NCI-H2171 (cell line): ENCODE results near the gene PIK3AP1.
"Not testable (repeated sequence)": the region's sequence is repeated elsewhere in the genome, so short reads cannot be mapped to it uniquely, and the experiment has no call there.

Experiments used
- DNase-seq: peaks from one replicate; lab custom pipeline; 2025; lab: John Stamatoyannopoulos, UW

Gene PIK3AP1

GRCh38 chr10:96696845-96697425 lies 23.4 kb downstream of the PIK3AP1 start:
- no peak for DNase-seq

DNA sequence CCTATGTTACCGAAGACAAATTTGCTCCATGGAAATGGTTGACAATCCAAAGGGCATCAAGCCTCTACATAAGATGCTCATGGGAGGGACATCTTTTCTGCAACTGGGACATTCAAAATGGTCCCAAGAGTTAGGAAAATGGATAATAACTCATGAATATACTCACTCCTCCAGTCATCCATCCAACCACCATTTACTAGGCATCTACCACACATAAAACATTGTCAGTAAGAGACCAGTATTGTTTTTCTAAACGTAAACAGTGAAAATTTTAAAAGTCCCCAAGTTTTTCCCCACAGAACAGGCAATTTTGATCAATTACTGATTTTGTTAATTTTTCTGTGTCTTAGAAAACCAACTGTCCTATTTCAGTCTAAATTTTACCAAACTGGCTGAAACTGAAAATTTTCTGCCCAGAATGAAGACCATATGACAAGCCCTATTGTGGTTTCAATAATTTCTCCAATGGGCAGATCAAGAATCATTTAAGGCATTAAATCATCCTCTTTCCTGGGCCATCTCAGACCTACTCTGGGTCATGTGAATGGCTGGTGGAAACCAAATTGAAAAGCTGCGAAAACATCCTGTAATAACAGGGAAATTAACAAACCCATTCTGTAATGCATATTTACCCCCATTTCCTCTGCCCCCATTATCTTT lies 24.2 kb downstream of the PIK3AP1 start:
- no peak for DNase-seq

DNA sequence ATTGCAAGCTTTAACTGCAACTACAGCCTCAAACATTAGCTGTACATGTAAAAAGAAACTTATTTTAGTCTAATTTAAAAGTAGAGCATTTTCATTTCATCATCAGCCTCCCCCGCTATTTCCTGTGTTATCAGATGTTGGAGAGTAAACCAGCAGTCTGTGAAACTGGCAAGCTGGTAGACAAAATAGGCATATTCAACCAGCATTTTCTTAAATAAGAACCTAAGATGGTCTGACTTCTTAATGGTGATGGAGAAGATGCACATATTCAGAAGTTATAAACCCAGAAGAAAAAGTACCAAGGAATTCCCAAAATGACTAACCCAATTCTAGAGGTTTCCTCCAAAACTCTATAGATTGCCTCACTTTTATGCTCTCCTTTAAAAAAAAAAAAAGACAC lies 24.9 kb downstream of the PIK3AP1 start:
- no peak for DNase-seq

- no peak for DNase-seq
Observed at GRCh38 chr10:96693431-96693830, 26.9 kb downstream of the PIK3AP1 start.

DNA sequence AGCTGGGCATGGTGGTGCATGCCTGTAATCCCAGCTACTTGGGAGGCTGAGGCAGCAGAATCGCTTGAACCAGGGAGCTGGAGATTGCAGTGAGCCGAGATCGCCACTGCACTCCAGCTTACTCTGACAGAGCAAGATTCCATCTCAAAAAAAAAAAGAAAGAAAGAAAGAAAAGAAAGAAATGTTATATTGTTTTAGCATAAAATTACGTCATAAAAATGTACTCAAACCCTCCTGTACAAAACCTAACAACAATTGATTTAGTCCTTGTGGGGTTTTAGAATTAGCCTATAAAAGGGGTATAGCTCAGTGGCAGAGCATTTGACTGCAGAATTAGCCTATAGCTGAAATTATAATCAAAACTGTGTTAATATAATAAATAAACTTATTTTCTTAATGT lies 27.9 kb downstream of the PIK3AP1 start:
- no peak for DNase-seq

DNA sequence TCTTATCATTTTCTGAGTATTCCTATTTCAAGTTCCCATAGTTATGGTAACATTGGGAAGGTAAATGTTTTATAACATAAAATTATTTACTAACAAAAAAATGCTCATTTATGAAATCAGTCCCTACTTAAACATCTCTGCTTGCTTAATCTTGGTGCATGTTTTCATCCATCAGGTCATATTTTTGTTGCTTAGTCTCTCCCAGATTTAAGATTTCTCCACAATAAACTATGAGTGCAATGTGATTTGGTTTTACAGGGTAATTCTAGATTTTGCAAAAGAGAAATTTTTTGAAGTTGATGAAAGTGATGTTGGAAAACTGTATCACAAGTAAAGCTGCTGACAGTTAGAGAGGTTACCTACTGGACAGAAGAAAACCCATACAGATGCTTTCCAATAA lies 28.6 kb downstream of the PIK3AP1 start:
- no peak for DNase-seq

DNA sequence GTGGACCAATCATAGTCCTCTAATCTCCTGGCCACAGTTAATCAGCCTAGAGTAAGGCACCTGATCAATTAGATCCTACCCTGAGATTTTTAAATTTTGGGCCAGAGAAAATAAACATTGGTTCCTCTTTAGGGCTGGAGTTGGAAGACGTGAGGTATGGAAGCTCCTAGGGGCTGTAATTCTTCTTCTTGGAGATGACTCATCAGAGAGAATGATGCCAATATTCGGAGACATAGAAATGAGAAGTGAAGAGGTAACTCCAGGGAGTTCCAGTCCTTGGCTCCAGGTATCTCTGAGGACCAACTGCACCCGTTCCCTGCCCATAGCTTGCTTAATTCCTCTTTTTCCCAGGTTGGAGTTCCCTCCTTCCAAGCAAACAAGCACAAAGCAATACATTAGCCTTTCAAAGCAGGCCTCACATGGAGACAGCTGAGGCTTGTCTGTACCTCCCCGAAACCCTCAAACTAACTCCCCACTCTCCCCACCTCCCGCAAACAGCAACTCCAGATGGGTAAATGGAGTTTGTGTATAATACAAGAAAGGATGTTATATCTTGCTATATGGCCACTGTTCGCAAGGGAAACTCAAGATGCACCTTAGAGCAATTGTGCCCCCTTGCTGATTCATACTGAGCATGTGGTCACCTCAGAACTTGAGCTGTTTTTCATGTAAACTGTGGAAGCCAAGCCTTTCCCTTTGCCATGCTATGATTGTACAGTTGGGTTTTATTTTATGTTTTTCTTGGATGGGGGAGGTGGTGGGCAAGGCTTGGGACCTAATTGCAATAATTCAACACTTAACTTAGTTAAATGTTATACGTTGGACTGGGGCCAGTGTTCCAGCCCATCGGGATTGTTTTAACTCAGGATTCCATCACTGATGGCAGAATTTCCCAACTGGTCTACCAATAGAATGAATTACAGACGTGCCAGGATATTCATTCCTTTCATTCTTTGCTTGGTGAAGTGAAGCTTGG lies 29.3 kb downstream of the PIK3AP1 start:
- DNase-seq, result no peak

GRCh38 chr10:96688789-96689188 lies 31.5 kb downstream of the PIK3AP1 start:
- no peak for DNase-seq

DNA sequence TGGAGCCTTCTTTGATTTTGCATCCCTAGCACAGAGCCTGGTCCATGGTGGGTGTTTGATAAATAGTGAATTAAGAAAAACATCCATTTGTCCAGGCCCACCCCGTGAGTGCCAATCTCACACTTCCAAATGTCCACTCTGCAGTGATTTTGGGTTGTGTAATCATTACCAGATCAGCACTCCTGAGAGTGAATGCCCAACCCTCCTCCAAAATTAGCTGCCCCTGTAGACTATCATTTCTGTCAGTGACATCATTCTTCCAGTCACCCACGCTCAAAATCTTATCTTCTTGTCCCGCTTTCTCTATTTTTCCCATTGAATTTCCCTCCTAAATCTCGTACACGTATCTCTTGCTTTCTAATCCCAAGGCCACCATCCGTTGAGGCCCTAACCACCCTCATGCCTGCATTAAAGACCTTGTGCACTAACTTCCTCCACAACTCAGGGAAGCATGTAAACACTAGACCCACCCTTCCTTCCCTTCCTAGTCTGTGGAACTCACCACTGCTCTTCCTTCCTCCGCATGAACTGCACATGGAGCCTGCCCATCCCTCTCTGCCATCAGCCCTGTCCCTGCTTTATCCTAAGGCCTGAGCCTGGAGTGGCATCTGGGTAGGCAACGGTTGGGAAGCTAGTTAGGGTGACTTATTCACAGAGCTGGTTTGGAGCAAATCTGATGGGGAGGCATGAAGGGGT lies 32.8 kb downstream of the PIK3AP1 start:
- no peak for DNase-seq

- DNase-seq, result no peak
Observed at GRCh38 chr10:96686514-96686913, 33.8 kb downstream of the PIK3AP1 start.

GRCh38 chr10:96685306-96685705 lies 35.0 kb downstream of the PIK3AP1 start:
- no peak for DNase-seq

DNA sequence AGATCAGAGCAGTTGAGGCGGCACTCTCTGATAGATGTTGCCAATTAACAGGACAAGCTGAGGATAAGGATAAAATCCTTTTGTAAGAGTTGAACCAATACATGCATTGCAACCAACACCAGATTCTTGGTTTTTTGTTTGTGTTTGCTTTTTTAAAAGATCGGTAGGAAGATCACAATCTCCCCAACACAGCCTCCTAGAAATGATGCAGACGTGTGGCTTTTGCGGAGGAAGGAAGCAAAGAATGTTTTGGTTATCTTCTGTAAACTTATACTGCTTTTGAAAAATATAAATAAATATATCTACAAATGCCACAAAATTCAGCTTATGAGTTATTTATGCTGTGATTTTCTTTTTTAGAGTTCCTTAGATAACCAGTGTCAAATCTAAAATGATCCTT lies 35.5 kb downstream of the PIK3AP1 start:
- no peak for DNase-seq

DNA sequence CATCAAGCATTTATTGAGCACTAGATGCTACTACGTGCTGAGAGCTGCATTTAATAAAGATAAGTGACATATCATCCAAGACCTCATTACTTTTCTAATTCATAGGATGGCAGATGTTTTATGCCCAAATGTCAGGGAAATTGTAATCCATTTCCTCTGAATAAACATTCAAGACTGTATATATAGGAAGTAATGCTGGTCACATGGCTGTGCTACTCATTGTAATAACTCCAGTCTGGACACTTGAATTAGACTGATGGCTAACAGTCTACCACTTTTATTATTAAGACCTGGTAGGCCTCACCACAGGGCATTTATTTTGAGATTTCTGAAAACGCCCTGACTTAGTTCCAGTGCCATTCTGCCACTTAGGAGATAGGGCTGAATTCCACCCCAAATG lies 36.6 kb downstream of the PIK3AP1 start:
- no peak for DNase-seq

GRCh38 chr10:96683065-96683464 lies 37.2 kb downstream of the PIK3AP1 start:
- no peak for DNase-seq

- no peak for DNase-seq
Observed at GRCh38 chr10:96681524-96681923, 38.8 kb downstream of the PIK3AP1 start.

DNA sequence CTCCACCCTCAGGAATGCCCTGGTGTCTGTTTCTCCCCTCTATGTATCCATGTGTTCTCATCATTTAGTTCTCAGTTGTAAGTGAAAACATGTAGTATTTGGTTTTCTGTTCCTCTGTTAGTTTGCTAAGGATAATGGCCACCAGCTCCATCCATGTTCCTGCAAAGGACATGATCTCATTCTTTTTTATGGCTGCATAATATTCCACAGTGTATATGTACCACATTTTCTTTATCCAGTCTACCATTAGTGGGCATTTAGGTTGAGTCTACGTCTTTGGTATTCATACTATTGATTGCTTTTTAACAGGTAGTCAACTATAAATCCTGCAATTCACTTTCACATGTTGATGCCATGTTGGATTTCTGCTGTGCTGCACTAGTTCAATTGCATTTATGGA lies 39.9 kb downstream of the PIK3AP1 start:
- not testable (repeated sequence) for DNase-seq

- no peak for DNase-seq
Observed at GRCh38 chr10:96678725-96679124, 41.6 kb downstream of the PIK3AP1 start.

DNA sequence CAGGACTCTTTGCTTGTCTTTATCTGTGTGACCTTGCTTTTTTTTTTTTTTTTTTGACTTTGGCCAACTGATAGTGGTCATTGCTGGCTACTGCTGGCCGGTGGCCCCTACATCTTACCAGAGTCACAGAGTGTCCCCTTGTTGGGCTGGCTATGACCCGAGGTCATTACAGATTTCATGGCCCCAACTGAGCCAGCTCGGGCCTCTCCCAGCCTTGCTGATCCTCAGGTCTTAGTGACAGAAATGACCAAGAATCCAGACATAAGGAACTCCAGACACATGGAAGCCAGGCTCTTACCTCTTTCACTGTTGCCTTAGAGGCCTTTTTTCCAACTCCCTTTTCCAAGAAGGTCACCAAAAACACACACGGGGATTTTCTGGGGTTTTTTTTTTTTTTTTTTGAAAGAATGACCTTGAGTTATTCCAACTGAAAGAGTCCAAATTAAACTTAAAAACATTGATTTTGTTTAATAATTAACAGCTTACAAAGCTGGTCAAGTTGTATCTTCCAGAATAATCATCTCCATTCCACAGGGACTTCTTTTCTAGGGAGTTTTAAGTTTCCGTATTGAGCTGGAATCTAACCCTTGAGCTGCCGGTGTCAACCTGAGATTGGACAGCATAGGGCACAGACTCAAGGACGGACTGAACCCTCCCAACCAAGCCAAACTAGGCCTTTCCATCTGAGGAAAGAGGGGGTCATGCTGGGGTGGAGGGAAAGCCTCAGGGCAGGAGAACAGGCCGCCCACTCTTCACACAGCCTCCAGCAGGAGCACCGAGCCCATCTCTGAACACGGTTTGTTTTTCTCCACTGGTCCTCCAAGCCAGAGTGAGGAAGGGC lies 43.8 kb downstream of the PIK3AP1 start:
- no peak for DNase-seq

GRCh38 chr10:96675846-96676245 lies 44.5 kb downstream of the PIK3AP1 start:
- DNase-seq, result no peak

- DNase-seq, result no peak
Observed at GRCh38 chr10:96673318-96674099, 46.8 kb downstream of the PIK3AP1 start.
